ENCODE results near the gene UXS1.

Gene UXS1

GRCh38 chr2:106120432-106120831 is 73.7 kb downstream of the UXS1 start:
- no peak overlapping the region for H3K4me3 ChIP-seq (ENCODE audit: extremely low read depth, insufficient read depth, low read length, poor library complexity, severe bottlenecking)
- H3K4me1 ChIP-seq (ENCODE audit: control insufficient read depth, insufficient read depth, low read length, poor library complexity, severe bottlenecking), result no peaks in the 10 kb centered on the region
- no peak overlapping the region for H3K27ac ChIP-seq (ENCODE audit: low read depth, low read length, severe bottlenecking)
- no peaks in the 10 kb centered on the region for H3K9me3 ChIP-seq (ENCODE audit: control insufficient read depth, low read length)
- peaks cover 77% of the 10 kb centered on the region for H3K36me3 ChIP-seq (ENCODE audit: control insufficient read depth, insufficient read depth, low read length)
- 96 to 100% methylated on average over 5 of the region's 6 CpGs for WGBS, 2 experiments (ENCODE audit: insufficient coverage in 2 of 2)

- Histone ChIP-seq H3K9me3 (ENCODE audit: control insufficient read depth, low read length) (no peaks in the 10 kb centered on the region), H3K4me1 (ENCODE audit: control insufficient read depth, insufficient read depth, low read length, poor library complexity, severe bottlenecking) (peaks cover 10% of the 10 kb centered on the region), H3K4me3 (ENCODE audit: extremely low read depth, insufficient read depth, low read length, poor library complexity, severe bottlenecking) (no peak overlapping the region), H3K36me3 (ENCODE audit: control insufficient read depth, insufficient read depth, low read length) (peaks cover 66% of the 10 kb centered on the region), H3K27ac (ENCODE audit: low read depth, low read length, severe bottlenecking) (no peak overlapping the region)
- WGBS, 2 experiments (ENCODE audit: insufficient coverage in 2 of 2), result 93 to 100% methylated on average over 3 to 6 of the region's 6 CpGs
Observed at GRCh38 chr2:106119074-106119473, 75.0 kb downstream of the UXS1 start.

GRCh38 chr2:106117882-106118684 is 76.0 kb downstream of the UXS1 start:
- Histone ChIP-seq H3K4me3 (ENCODE audit: extremely low read depth, insufficient read depth, low read length, poor library complexity, severe bottlenecking) (no peak overlapping the region), H3K36me3 (ENCODE audit: control insufficient read depth, insufficient read depth, low read length) (peaks cover 60% of the 10 kb centered on the region), H3K27ac (ENCODE audit: low read depth, low read length, severe bottlenecking) (no peak overlapping the region), H3K9me3 (ENCODE audit: control insufficient read depth, low read length) (no peaks in the 10 kb centered on the region), H3K4me1 (ENCODE audit: control insufficient read depth, insufficient read depth, low read length, poor library complexity, severe bottlenecking) (peaks cover 10% of the 10 kb centered on the region)
- WGBS, 2 experiments (ENCODE audit: insufficient coverage in 2 of 2), result 83 to 90% methylated on average over 3 to 6 of the region's 9 CpGs

GRCh38 chr2:106117347-106117746 is 76.8 kb downstream of the UXS1 start:
- no peak overlapping the region for H3K4me3 ChIP-seq (ENCODE audit: extremely low read depth, insufficient read depth, low read length, poor library complexity, severe bottlenecking)
- 96 to 98% methylated on average over 5 of the region's 5 CpGs for WGBS, 2 experiments (ENCODE audit: insufficient coverage in 2 of 2)

GRCh38 chr2:106116248-106116647 is 77.9 kb downstream of the UXS1 start:
- H3K4me1 ChIP-seq (ENCODE audit: control insufficient read depth, insufficient read depth, low read length, poor library complexity, severe bottlenecking), result peaks cover 10% of the 10 kb centered on the region
- no peak overlapping the region for H3K4me3 ChIP-seq (ENCODE audit: extremely low read depth, insufficient read depth, low read length, poor library complexity, severe bottlenecking)
- H3K9me3 ChIP-seq (ENCODE audit: control insufficient read depth, low read length), result no peaks in the 10 kb centered on the region
- H3K27ac ChIP-seq (ENCODE audit: low read depth, low read length, severe bottlenecking), result no peak overlapping the region
- WGBS, 2 experiments (ENCODE audit: insufficient coverage in 2 of 2), result 69 to 83% methylated on average over 3 of the region's 5 CpGs
- H3K36me3 ChIP-seq (ENCODE audit: control insufficient read depth, insufficient read depth, low read length), result peaks cover 59% of the 10 kb centered on the region

More at GRCh38 chr2:106117347-106117746, 76.8 kb downstream of the UXS1 start:
- Histone ChIP-seq H3K36me3 (ENCODE audit: control insufficient read depth, insufficient read depth, low read length) (peaks cover 57% of the 10 kb centered on the region), H3K9me3 (ENCODE audit: control insufficient read depth, low read length) (no peaks in the 10 kb centered on the region), H3K27ac (ENCODE audit: low read depth, low read length, severe bottlenecking) (no peak overlapping the region), H3K4me1 (ENCODE audit: control insufficient read depth, insufficient read depth, low read length, poor library complexity, severe bottlenecking) (peaks cover 10% of the 10 kb centered on the region)

GRCh38 chr2:106115665-106116064 is 78.4 kb downstream of the UXS1 start:
- Histone ChIP-seq H3K27ac (ENCODE audit: low read depth, low read length, severe bottlenecking) (no peak overlapping the region), H3K36me3 (ENCODE audit: control insufficient read depth, insufficient read depth, low read length) (peaks cover 60% of the 10 kb centered on the region)
- 95% methylated on average over 4 of the region's 4 CpGs for WGBS, 2 experiments (ENCODE audit: insufficient coverage in 2 of 2)

GRCh38 chr2:106115250-106115649 is 78.9 kb downstream of the UXS1 start:
- peak overlapping the region; percentile 3 for H3K27ac ChIP-seq (ENCODE audit: low read depth, low read length, severe bottlenecking)
- H3K4me3 ChIP-seq (ENCODE audit: extremely low read depth, insufficient read depth, low read length, poor library complexity, severe bottlenecking), result no peak overlapping the region
- no peaks in the 10 kb centered on the region for H3K9me3 ChIP-seq (ENCODE audit: control insufficient read depth, low read length)
- peaks cover 10% of the 10 kb centered on the region for H3K4me1 ChIP-seq (ENCODE audit: control insufficient read depth, insufficient read depth, low read length, poor library complexity, severe bottlenecking)
- H3K36me3 ChIP-seq (ENCODE audit: control insufficient read depth, insufficient read depth, low read length), result peaks cover 60% of the 10 kb centered on the region
- WGBS, 2 experiments (ENCODE audit: insufficient coverage in 2 of 2), result 85 to 86% methylated on average over 1 to 2 of the region's 2 CpGs

More at GRCh38 chr2:106115665-106116064, 78.4 kb downstream of the UXS1 start:
- Histone ChIP-seq H3K4me1 (ENCODE audit: control insufficient read depth, insufficient read depth, low read length, poor library complexity, severe bottlenecking) (peaks cover 10% of the 10 kb centered on the region), H3K9me3 (ENCODE audit: control insufficient read depth, low read length) (no peaks in the 10 kb centered on the region), H3K4me3 (ENCODE audit: extremely low read depth, insufficient read depth, low read length, poor library complexity, severe bottlenecking) (no peak overlapping the region)

- 100% methylated on average over 1 of the region's 4 CpGs for whole genome bisulfite sequencing, 2 experiments (ENCODE audit: insufficient coverage in 2 of 2)
- Histone ChIP-seq H3K36me3 (ENCODE audit: control insufficient read depth, insufficient read depth, low read length) (peaks cover 57% of the 10 kb centered on the region), H3K4me1 (ENCODE audit: control insufficient read depth, insufficient read depth, low read length, poor library complexity, severe bottlenecking) (peaks cover 10% of the 10 kb centered on the region), H3K4me3 (ENCODE audit: extremely low read depth, insufficient read depth, low read length, poor library complexity, severe bottlenecking) (no peak overlapping the region), H3K27ac (ENCODE audit: low read depth, low read length, severe bottlenecking) (no peak overlapping the region), H3K9me3 (ENCODE audit: control insufficient read depth, low read length) (no peaks in the 10 kb centered on the region)
Observed at GRCh38 chr2:106114166-106114565, 79.9 kb downstream of the UXS1 start.

- Histone ChIP-seq H3K9me3 (ENCODE audit: control insufficient read depth, low read length) (no peaks in the 10 kb centered on the region), H3K4me1 (ENCODE audit: control insufficient read depth, insufficient read depth, low read length, poor library complexity, severe bottlenecking) (peaks cover 10% of the 10 kb centered on the region), H3K27ac (ENCODE audit: low read depth, low read length, severe bottlenecking) (no peak overlapping the region), H3K36me3 (ENCODE audit: control insufficient read depth, insufficient read depth, low read length) (peaks cover 53% of the 10 kb centered on the region), H3K4me3 (ENCODE audit: extremely low read depth, insufficient read depth, low read length, poor library complexity, severe bottlenecking) (no peak overlapping the region)
- 94 to 95% methylated on average over 11 to 12 of the region's 13 CpGs for WGBS, 2 experiments (ENCODE audit: insufficient coverage in 2 of 2)
Observed at GRCh38 chr2:106113361-106113966, 80.6 kb downstream of the UXS1 start.

- peaks cover 12% of the 10 kb centered on the region for H3K4me1 ChIP-seq (ENCODE audit: control insufficient read depth, insufficient read depth, low read length, poor library complexity, severe bottlenecking)
- 92 to 96% methylated on average over 9 to 13 of the region's 14 CpGs for WGBS, 2 experiments (ENCODE audit: insufficient coverage in 2 of 2)
- H3K4me3 ChIP-seq (ENCODE audit: extremely low read depth, insufficient read depth, low read length, poor library complexity, severe bottlenecking), result no peak overlapping the region
- H3K27ac ChIP-seq (ENCODE audit: low read depth, low read length, severe bottlenecking), result no peak overlapping the region
- peaks cover 39% of the 10 kb centered on the region for H3K36me3 ChIP-seq (ENCODE audit: control insufficient read depth, insufficient read depth, low read length)
- no peaks in the 10 kb centered on the region for H3K9me3 ChIP-seq (ENCODE audit: control insufficient read depth, low read length)
Observed at GRCh38 chr2:106111882-106112571, 82.1 kb downstream of the UXS1 start.

Data from mesodermal cell (in vitro differentiated cells).